Erythroblast (primary cell): ENCODE data around the gene FOXF1.

ENCODE experiments used
- GATA1 ChIP-seq: IDR thresholded peaks from 2 replicates; pipeline ENCODE4 v1.6.1; 2011; ENCODE audit warnings: low read depth, mild to moderate bottlenecking, control low read depth, low read length, moderate library complexity
- POLR2A ChIP-seq: IDR thresholded peaks from 2 replicates; pipeline ENCODE4 v1.6.1; 2011; ENCODE audit warnings: mild to moderate bottlenecking, low read length

DNA sequence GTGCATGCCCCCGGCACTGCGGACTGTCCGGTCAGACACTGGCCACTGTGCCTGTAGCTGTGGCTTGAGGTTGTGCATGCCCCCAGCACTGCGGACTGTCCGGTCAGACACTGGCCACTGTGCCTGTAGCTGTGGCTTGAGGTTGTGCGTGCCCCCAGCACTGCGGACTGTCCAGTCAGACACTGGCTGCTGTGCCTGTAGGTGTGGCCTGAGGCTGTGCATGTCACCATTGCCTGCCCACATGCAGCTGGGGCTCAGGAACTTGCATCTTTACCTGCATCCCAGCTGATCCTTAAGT, 39.5 kb downstream of the FOXF1 start:
- TF ChIP-seq POLR2A: no peak
- no peak for TF ChIP-seq GATA1
